Neural progenitor cell (in vitro differentiated cells): Measurements from ENCODE around the gene ZNF516. TPM values are rescaled to one million over a fixed set of nuclear protein-coding genes. Genes with fewer than 3 reads are reported as not detected.

Experiments used
- DNase-seq: peaks from one replicate; pipeline ENCODE4 v3.0.0-alpha.2; 2016; ENCODE audit warnings: low spot score
- H2AFZ ChIP-seq: fragments of 200-600 bp; sonication (generic); replicated peaks from 2 replicates; pipeline ENCODE4 v1.6.1; 2016; ENCODE audit warnings: antibody characterized with exemption
- H3F3A ChIP-seq: fragments of 200-600 bp; sonication (generic); 2 replicates; pipeline ENCODE4 v1.6.1; 2016; ENCODE audit warnings: antibody characterized with exemption, low read depth
- H3K27ac ChIP-seq: fragments of 200-600 bp; sonication (generic); 2 replicates; pipeline ENCODE4 v1.5.1; 2016; ENCODE audit warnings: mild to moderate bottlenecking
- H3K27me3 ChIP-seq: fragments of 200-600 bp; sonication (generic); 2 replicates; pipeline ENCODE4 v1.6.1; 2016; ENCODE audit warnings: mild to moderate bottlenecking, moderate library complexity
- H3K36me3 ChIP-seq: fragments of 200-600 bp; sonication (generic); 2 replicates; pipeline ENCODE4 v1.5.1; 2016
- H3K4me1 ChIP-seq: fragments of 200-600 bp; sonication (generic); 2 replicates; pipeline ENCODE4 v1.6.1; 2016; ENCODE audit warnings: mixed run types
- H3K4me2 ChIP-seq: fragments of 200-600 bp; sonication (generic); 2 replicates; pipeline ENCODE4 v1.6.1; 2016
- H3K4me3 ChIP-seq: fragments of 200-600 bp; sonication (generic); 2 replicates; pipeline ENCODE4 v1.5.1; 2016
- H3K79me2 ChIP-seq: fragments of 200-600 bp; sonication (generic); 2 replicates; pipeline ENCODE4 v1.6.1; 2016; ENCODE audit warnings: low read depth
- H3K9ac ChIP-seq: fragments of 200-600 bp; sonication (generic); 2 replicates; pipeline ENCODE4 v1.6.1; 2016
- H3K9me3 ChIP-seq: fragments of 200-600 bp; sonication (generic); 2 replicates; pipeline ENCODE4 v1.5.1; 2016; ENCODE audit warnings: low read depth
- H4K20me1 ChIP-seq: fragments of 200-600 bp; sonication (generic); 2 replicates; pipeline ENCODE4 v1.6.1; 2016; ENCODE audit warnings: low read depth
- H3K27ac Mint-ChIP-seq: 3 replicates; pipeline ENCODE4 v1.8.0; 2021; ENCODE audit warnings: mixed read lengths
- H3K27me3 Mint-ChIP-seq: 2 replicates; pipeline ENCODE4 v1.8.0; 2022; ENCODE audit warnings: low read depth, mild to moderate bottlenecking, inconsistent platforms, moderate library complexity, mixed read lengths; ENCODE audit not compliant: insufficient read depth
- H3K36me3 Mint-ChIP-seq: 3 replicates; pipeline ENCODE4 v1.8.0; 2021; ENCODE audit warnings: mixed read lengths
- H3K4me1 Mint-ChIP-seq: 3 replicates; pipeline ENCODE4 v1.8.0; 2021; ENCODE audit warnings: mixed read lengths
- H3K4me3 Mint-ChIP-seq: 3 replicates; pipeline ENCODE4 v1.8.0; 2021; ENCODE audit warnings: mild to moderate bottlenecking, moderate library complexity, mixed read lengths
- H3K9me3 Mint-ChIP-seq: 3 replicates; pipeline ENCODE4 v1.8.0; 2020; ENCODE audit warnings: mixed read lengths
- CTCF ChIP-seq: fragments of 200-600 bp; sonication (generic); IDR thresholded peaks from 2 replicates; pipeline ENCODE4 v1.5.1; 2017; ENCODE audit warnings: antibody characterized with exemption, mild to moderate bottlenecking
- EZH2 ChIP-seq: fragments of 200-600 bp; sonication (generic); IDR thresholded peaks from 2 replicates; pipeline ENCODE4 v1.6.1; 2017; ENCODE audit warnings: antibody characterized with exemption, mild to moderate bottlenecking, moderate library complexity
- EZH2phosphoT487 ChIP-seq: fragments of 200-600 bp; sonication (generic); IDR thresholded peaks from 2 replicates; pipeline ENCODE4 v1.6.1; 2017; ENCODE audit warnings: antibody characterized with exemption
- total RNA-seq: library from RNA; depleted of rRNA; stranded (reverse); fragments of >200 nt; gene quantifications from 2 replicates; pipeline ENCODE4 v1.2.3, GENCODE V29; 2015; ENCODE audit warnings: low replicate concordance

The ZNF516 gene
- total RNA-seq, 1 donor from 2014 or later = 45.5 TPM

- Mint-ChIP-seq H3K27ac (peak overlapping the region; percentile 50), H3K9me3 (peaks cover 10% of the 10 kb centered on the region), H3K4me1 (peaks cover 18% of the 10 kb centered on the region), H3K36me3 (peaks cover 50% of the 10 kb centered on the region), H3K4me3 (no peak overlapping the region), H3K27me3 (peaks cover 2% of the 10 kb centered on the region)
- Histone ChIP-seq H3K9me3 (no peaks in the 10 kb centered on the region), H3K27ac (no peak overlapping the region), H3K4me1 (no peaks in the 10 kb centered on the region), H2AFZ (no peak overlapping the region), H4K20me1 (peaks cover 91% of the 10 kb centered on the region), H3K9ac (no peak overlapping the region), H3K27me3 (no peaks in the 10 kb centered on the region), H3K4me3 (no peak overlapping the region), H3K79me2 (peaks cover 99% of the 10 kb centered on the region), H3K36me3 (no peaks in the 10 kb centered on the region), H3F3A (no peaks in the 10 kb centered on the region), H3K4me2 (no peak overlapping the region)
- no peak for DNase-seq
- TF ChIP-seq EZH2phosphoT487 = no peak
- TF ChIP-seq CTCF = no peak
- TF ChIP-seq EZH2 = no peak
Measured at GRCh38 chr18:76407681-76408080, 87.4 kb downstream of the ZNF516 start.

- H2AFZ ChIP-seq = no peak overlapping the region
- H3K27me3 ChIP-seq = no peaks in the 10 kb centered on the region
- no peak overlapping the region for H3K4me3 Mint-ChIP-seq
- H3K9me3 ChIP-seq = no peaks in the 10 kb centered on the region
- H3K4me1 ChIP-seq = no peaks in the 10 kb centered on the region
- peaks cover 9% of the 10 kb centered on the region for H3K9me3 Mint-ChIP-seq
- TF ChIP-seq EZH2 (no peak), CTCF (no peak), EZH2phosphoT487 (no peak)
- H3K36me3 Mint-ChIP-seq = peaks cover 46% of the 10 kb centered on the region
- peaks cover 5% of the 10 kb centered on the region for H3K27me3 Mint-ChIP-seq
- no peak overlapping the region for H3K4me2 ChIP-seq
- DNase-seq = no peak
- H3K4me1 Mint-ChIP-seq = peaks cover 23% of the 10 kb centered on the region
- H3K27ac Mint-ChIP-seq = no peak overlapping the region
- peaks cover 99% of the 10 kb centered on the region for H3K79me2 ChIP-seq
- no peak overlapping the region for H3K9ac ChIP-seq
- H4K20me1 ChIP-seq = peaks cover 91% of the 10 kb centered on the region
- H3K36me3 ChIP-seq = no peaks in the 10 kb centered on the region
- no peak overlapping the region for H3K27ac ChIP-seq
- H3K4me3 ChIP-seq = no peak overlapping the region
- no peaks in the 10 kb centered on the region for H3F3A ChIP-seq
Measured at GRCh38 chr18:76406791-76407190, 88.3 kb downstream of the ZNF516 start.

DNA sequence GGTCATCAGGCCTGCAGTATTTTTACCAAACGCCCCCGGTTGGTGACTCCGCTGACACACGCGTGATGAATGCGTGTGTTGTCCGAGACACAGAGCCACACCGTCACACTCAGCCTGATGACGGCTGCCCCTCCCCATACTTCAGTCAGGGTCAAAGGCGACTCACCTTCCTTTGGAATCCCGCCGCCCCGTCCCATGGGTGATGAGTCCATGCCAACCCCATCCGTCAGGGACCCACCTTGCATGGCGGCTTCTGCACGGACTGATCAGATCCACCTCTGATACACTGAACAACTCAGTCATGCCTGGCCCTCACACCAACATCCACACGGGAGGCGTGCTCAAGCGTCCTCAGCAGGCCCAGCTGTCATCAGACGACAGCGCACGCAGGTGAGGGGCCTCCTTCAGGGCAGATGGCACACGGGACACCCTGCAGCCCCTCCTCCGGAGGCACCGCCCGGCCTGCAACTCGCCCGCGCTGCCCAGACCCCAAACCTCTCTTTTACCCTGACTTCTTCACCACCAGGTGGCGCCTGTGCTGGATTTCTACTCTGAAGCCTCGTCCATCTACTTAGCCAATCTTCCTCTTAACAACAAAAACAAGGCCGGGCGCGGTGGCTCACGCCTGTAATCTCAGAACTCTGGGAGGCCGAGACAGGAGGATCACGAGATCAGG lies 89.2 kb downstream of the ZNF516 start:
- peaks cover 7% of the 10 kb centered on the region for H3K9me3 Mint-ChIP-seq

More for the DNA sequence above, 89.2 kb downstream of the ZNF516 start:
- no peak overlapping the region for H3K4me3 Mint-ChIP-seq
- H3K27me3 Mint-ChIP-seq = peaks cover 5% of the 10 kb centered on the region
- Histone ChIP-seq H3K9ac (no peak overlapping the region), H3K9me3 (no peaks in the 10 kb centered on the region), H3K4me3 (no peak overlapping the region), H2AFZ (no peak overlapping the region), H3K4me2 (no peak overlapping the region), H3F3A (peaks cover 2% of the 10 kb centered on the region), H3K36me3 (no peaks in the 10 kb centered on the region), H3K27ac (no peak overlapping the region), H3K4me1 (no peaks in the 10 kb centered on the region), H3K27me3 (no peaks in the 10 kb centered on the region), H4K20me1 (peaks cover 91% of the 10 kb centered on the region), H3K79me2 (peaks cover 98% of the 10 kb centered on the region)
- H3K27ac Mint-ChIP-seq = no peak overlapping the region
- H3K4me1 Mint-ChIP-seq = peaks cover 22% of the 10 kb centered on the region
- peak; percentile 71 for DNase-seq
- H3K36me3 Mint-ChIP-seq = peaks cover 41% of the 10 kb centered on the region
- TF ChIP-seq EZH2phosphoT487 (no peak), CTCF (peak; percentile 68), EZH2 (no peak)
